GM10847 (cell line): ENCODE measurements around the gene ARMC10.

Experiments
- POLR2A ChIP-seq: IDR thresholded peaks from 2 replicates; pipeline ENCODE4 v1.6.1; 2011; ENCODE audit not compliant: insufficient read length; ENCODE audit errors: extremely low read depth

Gene ARMC10

GRCh38 chr7:103079836-103080235 is 4.9 kb downstream of the ARMC10 start:
- TF ChIP-seq POLR2A: no peak

- TF ChIP-seq POLR2A: no peak
These were observed 6.0 kb downstream of the ARMC10 start for GRCh38 chr7:103080923-103081322.

GRCh38 chr7:103082497-103082896 is 7.6 kb downstream of the ARMC10 start:
- TF ChIP-seq POLR2A: no peak

- TF ChIP-seq POLR2A: no peak
These were observed 8.3 kb downstream of the ARMC10 start for GRCh38 chr7:103083210-103083609.

GRCh38 chr7:103093429-103093828 is 18.5 kb downstream of the ARMC10 start:
- no peak for TF ChIP-seq POLR2A

- TF ChIP-seq POLR2A: no peak
These were observed 19.2 kb downstream of the ARMC10 start for GRCh38 chr7:103094102-103094501.

- TF ChIP-seq POLR2A: no peak
These were observed 22.1 kb downstream of the ARMC10 start for GRCh38 chr7:103097041-103097440.

GRCh38 chr7:103100348-103100747 is 25.4 kb downstream of the ARMC10 start:
- TF ChIP-seq POLR2A: no peak

- TF ChIP-seq POLR2A: no peak
These were observed 26.6 kb downstream of the ARMC10 start for GRCh38 chr7:103101543-103101942.

- TF ChIP-seq POLR2A: no peak
These were observed 31.2 kb downstream of the ARMC10 start for GRCh38 chr7:103106005-103106702.

GRCh38 chr7:103113164-103113563 is 38.2 kb downstream of the ARMC10 start:
- TF ChIP-seq POLR2A: no peak

- TF ChIP-seq POLR2A: no peak
These were observed 39.7 kb downstream of the ARMC10 start for GRCh38 chr7:103114576-103115008.

- no peak for TF ChIP-seq POLR2A
These were observed 40.8 kb downstream of the ARMC10 start for GRCh38 chr7:103115771-103116170.

GRCh38 chr7:103116511-103116910 is 41.6 kb downstream of the ARMC10 start:
- TF ChIP-seq POLR2A: no peak

- TF ChIP-seq POLR2A: no peak
These were observed 42.1 kb downstream of the ARMC10 start for GRCh38 chr7:103116991-103117390.

- TF ChIP-seq POLR2A: no peak
These were observed 42.5 kb downstream of the ARMC10 start for GRCh38 chr7:103117465-103117864.

GRCh38 chr7:103119791-103120291 is 44.9 kb downstream of the ARMC10 start:
- TF ChIP-seq POLR2A: no peak
